Stimulated activated CD4-positive, alpha-beta T cell treated with anti-CD3 and anti-CD28 coated beads, TNF-alpha, amount 100 ng/mL, for 24 hours (primary cell): Measurements from ENCODE around the gene CHAC1.
A peak's percentile ranks its signal among the peaks of the same experiment; 100 is the strongest.

Experiments
- DNase-seq, 3 experiments: peaks; one replicate each; pipeline ENCODE4 v3.0.0-alpha.2; 2020; ENCODE audit warnings: low read depth in 3 of 3

Gene CHAC1, protein sequence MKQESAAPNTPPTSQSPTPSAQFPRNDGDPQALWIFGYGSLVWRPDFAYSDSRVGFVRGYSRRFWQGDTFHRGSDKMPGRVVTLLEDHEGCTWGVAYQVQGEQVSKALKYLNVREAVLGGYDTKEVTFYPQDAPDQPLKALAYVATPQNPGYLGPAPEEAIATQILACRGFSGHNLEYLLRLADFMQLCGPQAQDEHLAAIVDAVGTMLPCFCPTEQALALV

GRCh38 chr15:40952901-40953712 is at the start of gene CHAC1:
Gene CHAC1 (plus strand): TSS chr15:40953471. CDS start chr15:40953584, 113 bp downstream.
- DNase-seq, result peak; percentile 90 to 96 (median 95)

- DNase-seq, result no peak
These were observed 48.6 kb upstream of the CHAC1 start for GRCh38 chr15:40904552-40905201.

GRCh38 chr15:40906091-40906990 is 46.9 kb upstream of the CHAC1 start:
- DNase-seq, result peak; percentile 54 to 81 (median 67)

- peak in 1 of 3 experiments; percentile 52 for DNase-seq
These were observed 46.1 kb upstream of the CHAC1 start for GRCh38 chr15:40906991-40907802.

DNA sequence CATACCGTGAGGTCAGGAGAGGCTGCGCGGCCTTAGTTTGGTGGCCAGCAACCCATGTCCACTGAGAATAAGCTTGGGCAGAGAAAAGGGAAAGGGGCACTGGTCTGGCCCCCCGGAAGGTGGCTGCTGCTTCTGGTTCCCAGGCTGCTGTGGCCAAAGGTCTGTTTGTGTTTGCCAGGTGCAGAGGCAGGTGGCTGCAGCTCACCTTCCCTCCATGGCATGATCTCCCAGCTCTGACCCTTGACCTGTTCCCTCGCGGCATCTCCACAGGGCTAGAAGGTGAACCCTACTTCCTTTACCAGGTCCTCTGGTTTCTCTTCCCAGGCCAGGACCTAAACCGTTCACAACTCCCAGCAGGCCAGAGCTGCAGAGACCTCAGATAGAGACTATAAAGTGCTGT is 45.2 kb upstream of the CHAC1 start:
- no peak for DNase-seq

DNA sequence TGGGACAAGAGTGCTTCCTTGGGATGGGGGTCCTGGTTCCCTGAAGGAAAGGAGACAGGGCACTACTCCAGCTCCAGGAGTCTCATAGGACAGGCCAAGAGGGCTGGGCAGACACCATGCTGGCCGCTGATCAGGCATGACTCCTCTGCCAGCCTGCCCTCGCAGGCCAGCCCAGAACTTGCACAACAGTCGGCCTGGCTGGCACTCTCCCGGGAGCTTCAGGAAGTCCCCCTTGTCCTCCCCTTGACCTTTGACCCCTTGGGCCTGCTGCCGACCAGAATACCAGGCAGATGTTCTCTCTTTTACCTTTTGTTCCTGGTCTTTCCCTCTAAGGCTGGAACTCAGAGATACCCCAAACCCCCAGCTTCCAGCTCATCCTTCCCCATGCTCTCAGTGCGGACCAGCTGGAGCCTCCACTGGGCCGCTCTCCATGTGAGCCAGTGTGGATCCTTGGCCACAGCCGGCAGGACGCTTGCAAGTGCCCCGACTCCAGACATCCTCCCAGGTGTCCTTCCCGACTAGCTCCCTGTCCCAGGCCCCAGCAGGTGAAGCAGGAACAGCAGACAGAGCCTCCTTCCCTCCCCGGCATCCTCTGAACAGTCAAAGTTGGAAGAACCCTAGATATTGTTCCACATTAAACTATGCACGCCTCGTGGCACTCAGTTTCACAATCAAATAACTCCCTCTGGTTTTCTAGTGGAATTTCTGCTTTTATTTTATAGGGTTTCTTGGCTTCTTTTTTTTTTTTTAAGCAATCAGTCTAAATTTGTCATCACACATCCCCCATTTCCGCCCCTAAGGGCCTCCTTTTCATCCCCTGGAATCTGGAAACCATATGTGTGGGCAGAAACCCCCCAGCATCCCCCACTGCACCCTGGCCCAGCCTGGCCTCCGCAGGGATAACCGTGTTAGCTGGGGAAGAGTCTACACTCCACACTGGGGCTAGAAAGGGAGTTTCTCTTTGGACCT is 43.3 kb upstream of the CHAC1 start:
- no peak for DNase-seq

GRCh38 chr15:40911141-40911540 is 42.1 kb upstream of the CHAC1 start:
- DNase-seq, result no peak

DNA sequence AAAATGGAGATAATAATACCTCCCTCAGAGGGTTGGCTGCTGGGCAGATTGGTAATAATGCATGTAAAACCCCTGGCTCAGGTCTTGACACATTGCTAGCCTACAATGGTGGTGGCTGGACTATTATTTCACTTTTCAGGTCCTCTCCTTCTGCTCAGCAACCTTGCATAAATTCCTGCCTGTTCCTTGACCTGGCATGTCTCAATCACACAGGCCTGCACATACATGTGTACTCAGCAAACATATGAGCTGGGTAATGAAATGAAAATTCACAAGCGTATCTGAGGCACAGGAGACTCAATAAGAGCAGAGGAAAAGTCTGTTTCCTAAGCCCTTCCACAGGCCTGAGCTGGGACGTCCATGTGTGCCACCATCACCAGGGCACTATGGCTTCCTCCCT is 41.6 kb upstream of the CHAC1 start:
- no peak for DNase-seq

DNA sequence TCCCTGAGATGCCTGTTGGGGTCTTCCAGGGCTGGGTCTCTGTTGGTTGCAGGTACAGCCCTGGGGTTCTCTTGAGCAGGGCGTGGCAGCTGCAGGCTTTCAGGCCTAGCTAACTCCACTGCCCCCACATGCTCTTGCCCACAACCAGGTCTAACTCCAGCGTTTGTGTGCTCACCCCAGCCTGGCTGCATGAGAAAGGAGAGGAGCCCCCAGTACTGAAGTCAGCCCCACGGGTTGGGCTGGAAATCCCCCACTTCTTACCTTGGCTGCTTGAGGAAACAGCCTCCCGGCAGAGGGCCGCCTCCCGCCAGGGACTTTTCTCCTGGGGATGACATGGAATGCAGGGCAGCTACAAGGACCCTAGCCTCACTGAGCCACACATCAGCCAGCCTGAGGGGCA is 40.8 kb upstream of the CHAC1 start:
- DNase-seq, result no peak

DNA sequence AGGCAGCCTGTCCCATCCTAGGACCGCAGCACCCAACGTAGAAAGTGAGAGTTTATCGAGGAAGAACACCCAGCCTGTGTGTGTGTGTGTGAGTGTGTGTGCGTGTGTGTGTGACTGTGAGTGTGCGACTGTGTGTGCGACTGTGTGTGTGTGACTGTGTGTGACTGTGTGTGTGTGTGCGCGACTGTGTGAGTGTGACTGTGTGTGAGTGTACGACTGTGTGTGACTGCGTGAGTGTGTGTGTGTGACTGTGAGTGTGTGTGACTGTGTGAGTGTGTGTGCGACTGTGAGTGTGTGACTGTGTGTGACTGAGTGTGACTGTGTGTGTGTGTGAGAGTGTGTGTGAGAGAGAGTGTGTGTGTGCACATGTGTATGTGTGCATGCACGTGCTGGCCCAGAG is 39.3 kb upstream of the CHAC1 start:
- no peak for DNase-seq

- DNase-seq, result no peak
These were observed 38.8 kb upstream of the CHAC1 start for GRCh38 chr15:40914486-40914885.

DNA sequence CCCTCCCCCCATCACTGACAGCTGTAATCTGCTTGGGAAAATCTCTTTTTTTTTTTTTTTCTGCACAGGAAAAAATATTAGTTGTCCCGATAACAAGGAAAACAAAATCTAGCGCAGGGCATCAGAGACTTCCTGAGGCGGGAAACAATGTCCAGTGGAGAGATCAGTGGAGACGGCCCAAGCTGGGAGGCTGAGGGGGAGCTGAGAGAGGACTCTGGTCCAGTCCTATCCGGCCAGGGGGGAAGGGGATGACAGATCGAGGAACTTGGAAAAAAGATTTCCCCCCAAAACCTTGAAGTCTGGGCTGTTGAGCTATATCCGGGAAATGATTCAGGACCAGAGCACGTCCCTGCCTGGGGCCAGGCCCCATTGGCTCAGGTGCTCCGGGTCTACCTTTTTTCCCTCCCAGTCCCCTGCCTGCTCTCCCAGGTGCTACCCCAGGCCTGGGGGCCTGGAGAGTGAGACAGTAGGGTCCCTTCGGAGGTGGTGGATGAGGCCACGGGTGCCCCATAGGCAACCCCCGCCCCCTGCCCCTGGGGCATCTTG is 38.1 kb upstream of the CHAC1 start:
- DNase-seq, result no peak

GRCh38 chr15:40915679-40916078 is 37.6 kb upstream of the CHAC1 start:
- DNase-seq, result no peak

DNA sequence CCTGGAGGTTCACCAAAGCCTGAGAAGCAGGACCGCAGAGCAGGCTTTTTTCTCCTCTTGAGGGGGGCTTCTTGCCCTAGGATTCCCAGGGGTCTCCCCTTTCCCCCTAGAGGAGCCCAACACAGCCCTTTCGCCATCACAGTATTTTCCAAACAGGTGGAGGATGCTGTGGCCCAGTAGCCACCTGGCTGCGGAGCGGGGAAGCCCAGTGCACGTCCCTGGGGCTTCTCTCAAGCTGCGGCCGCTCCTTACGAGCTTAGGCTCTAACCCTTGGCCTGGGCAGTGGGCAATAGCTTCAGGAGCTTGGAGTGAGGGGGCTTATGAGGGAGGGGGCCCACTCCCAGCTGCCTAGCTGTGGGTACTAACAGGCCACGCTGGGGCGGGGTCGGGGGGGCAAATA is 35.7 kb upstream of the CHAC1 start:
- DNase-seq, result no peak

DNA sequence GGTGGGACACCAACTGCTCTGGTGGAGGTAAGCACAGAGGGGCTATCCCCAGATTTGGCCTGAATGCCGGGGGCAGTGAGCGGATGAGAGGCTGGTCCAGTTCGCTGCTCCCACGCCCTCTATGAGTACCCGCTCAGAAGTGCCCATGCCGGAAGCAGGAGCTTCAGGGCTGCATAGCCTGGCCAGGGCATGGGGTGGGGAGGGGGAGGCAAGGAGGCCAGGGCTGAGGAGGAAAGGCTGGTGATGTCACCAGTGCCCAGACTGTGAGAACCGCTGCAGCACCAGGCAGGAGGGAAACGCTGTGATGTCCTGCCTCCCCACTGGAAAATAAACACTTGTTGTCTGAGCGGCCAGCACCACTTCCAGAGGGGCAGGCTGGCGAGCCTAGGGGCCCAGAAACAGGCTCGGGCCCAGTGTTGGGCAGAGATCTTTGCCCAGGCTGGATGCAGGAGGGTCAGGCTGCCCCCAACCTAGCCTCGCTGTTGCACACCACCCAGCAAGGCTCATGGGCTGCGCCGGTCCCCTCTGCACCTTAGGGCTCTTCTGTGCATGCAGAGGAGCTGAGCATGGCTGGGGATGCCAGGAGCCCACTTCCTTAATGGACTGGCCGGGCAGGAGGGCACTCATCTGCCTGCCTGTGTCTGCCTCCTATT is 35.0 kb upstream of the CHAC1 start:
- no peak for DNase-seq

GRCh38 chr15:40918799-40919392 is 34.4 kb upstream of the CHAC1 start:
- DNase-seq, result no peak

GRCh38 chr15:40921949-40922607 is 31.2 kb upstream of the CHAC1 start:
- DNase-seq, result no peak

GRCh38 chr15:40922608-40923005 is 30.7 kb upstream of the CHAC1 start:
- no peak for DNase-seq
